H1 (cell line): ENCODE measurements around the gene KCNAB3. TPM values are rescaled to one million over a fixed set of nuclear protein-coding genes. Genes with fewer than 3 reads are reported as not detected.

Experiments used
- SIX5 ChIP-seq: IDR thresholded peaks from 2 replicates; pipeline ENCODE4 v1.6.1; 2011; ENCODE audit warnings: mild to moderate bottlenecking, low read depth, low read length
- polyA plus RNA-seq, 7 experiments: library from polyadenylated mRNA; depleted of rRNA in 3 of 7; stranded (reverse) in 5 of 7; unstranded in 2 of 7; fragments of >200 nt in 5 of 7; fragments of 200-250 nt in 2 of 7; gene quantifications; 1 replicate in 5 of 7; 2 replicates in 1 of 7; 4 replicates in 1 of 7; pipeline versions ENCODE4 v1.2.1 to v1.2.3, GENCODE V29; 2011 to 2013; ENCODE audit warnings: missing spikeins in 2 of 7, mixed read lengths in 2 of 7
- total RNA-seq: library from RNA; stranded (reverse); fragmentation: NEBNext Ultra II Directional; extraction: Animal tissue kit (Norgen Biotek cat#: 25700); gene quantifications from 2 replicates; pipeline ENCODE4 v1.2.1, GENCODE V29; 2021
- TF ChIP-seq, protein P1 (sequence below), 3 experiments: IDR thresholded peaks; 1 replicate in 2 of 3; 2 replicates in 1 of 3; pipeline versions ENCODE4 v1.5.1 to v1.6.1; 2011; ENCODE audit warnings: low read length in 3 of 3, mild to moderate bottlenecking in 3 of 3, inconsistent platforms in 2 of 3, low read depth in 1 of 3, moderate library complexity in 1 of 3; ENCODE audit not compliant: insufficient read depth in 1 of 3; ENCODE audit errors: control extremely low read depth in 1 of 3

The KCNAB3 gene
- total and polyA plus RNA-seq, 2 of the 8 experiments (the other 6 are each of a cell fraction or from before 2014, with no cell fraction given) = 1.7 to 2.4 TPM

DNA sequence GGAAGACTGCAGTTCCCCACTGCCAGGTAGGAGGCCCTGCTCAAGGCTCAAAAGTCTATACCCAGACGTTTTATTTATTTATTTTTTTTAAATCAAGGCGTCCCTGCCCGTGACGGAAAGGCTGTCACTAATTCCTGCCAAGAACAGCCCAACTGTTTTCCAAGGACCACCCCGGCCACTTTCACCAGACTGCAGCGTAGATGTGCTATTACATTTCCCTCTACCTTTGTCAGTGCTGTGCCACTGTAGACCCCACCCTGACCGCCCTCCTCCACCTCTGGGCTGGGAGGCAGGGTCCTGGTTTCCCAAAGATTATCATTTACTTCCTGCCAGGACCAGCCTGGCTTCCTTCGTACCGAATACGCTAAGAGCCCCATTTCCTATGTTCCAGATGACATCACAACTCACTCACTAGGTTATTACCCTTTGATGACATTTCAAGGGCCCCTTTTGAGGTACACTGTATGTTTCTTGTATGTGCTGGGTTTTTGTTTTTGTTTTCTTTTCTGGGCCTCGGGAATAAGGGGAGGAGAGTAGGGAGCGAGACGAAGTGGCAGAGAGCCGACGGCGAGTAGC, 7.3 kb downstream of the KCNAB3 start (continued):
- TF ChIP-seq, protein P1, sequence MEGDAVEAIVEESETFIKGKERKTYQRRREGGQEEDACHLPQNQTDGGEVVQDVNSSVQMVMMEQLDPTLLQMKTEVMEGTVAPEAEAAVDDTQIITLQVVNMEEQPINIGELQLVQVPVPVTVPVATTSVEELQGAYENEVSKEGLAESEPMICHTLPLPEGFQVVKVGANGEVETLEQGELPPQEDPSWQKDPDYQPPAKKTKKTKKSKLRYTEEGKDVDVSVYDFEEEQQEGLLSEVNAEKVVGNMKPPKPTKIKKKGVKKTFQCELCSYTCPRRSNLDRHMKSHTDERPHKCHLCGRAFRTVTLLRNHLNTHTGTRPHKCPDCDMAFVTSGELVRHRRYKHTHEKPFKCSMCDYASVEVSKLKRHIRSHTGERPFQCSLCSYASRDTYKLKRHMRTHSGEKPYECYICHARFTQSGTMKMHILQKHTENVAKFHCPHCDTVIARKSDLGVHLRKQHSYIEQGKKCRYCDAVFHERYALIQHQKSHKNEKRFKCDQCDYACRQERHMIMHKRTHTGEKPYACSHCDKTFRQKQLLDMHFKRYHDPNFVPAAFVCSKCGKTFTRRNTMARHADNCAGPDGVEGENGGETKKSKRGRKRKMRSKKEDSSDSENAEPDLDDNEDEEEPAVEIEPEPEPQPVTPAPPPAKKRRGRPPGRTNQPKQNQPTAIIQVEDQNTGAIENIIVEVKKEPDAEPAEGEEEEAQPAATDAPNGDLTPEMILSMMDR (IDR thresholded peaks at IDR 0.05; ENCODE audit: control extremely low read depth in 1 of 3, insufficient read depth in 1 of 3, low read depth in 1 of 3, low read length in 3 of 3) = no peak
- no peak for TF ChIP-seq SIX5
